ENCODE measurements around the gene ULK4. TPM values are rescaled to one million over a fixed set of nuclear protein-coding genes. Genes with fewer than 3 reads are reported as not detected.
"Not testable (repeated sequence)": the region's sequence is repeated elsewhere in the genome, so short reads cannot be mapped to it uniquely, and the experiment has no call there.

Gene ULK4
- polyA plus RNA-seq, 1 donor from 2014 or later, result 7.2 TPM

DNA sequence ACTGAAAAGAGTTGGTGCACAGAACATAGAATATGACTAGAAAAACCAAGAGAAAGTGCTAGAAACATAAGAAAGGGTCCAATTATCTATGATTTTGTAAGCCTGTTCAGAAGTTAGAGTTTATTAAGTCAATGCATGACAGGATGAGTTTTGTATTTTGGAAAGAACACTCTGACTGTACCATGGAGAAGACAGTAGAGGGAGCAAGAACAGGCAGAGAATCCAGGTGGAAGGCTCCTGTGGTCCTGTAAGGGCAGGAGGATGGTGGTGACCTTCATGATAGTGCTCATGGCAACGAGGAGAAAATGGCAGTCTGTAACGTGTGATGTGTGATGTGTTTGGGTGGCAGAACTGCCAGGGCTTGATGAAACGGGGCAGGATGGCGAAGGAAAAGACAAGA lies 513.5 kb downstream of the ULK4 start:
- Histone ChIP-seq H3K9ac (ENCODE audit: low read length) (no peak overlapping the region), H3K4me3 (ENCODE audit: low read length) (no peak overlapping the region), H3K9me2 (ENCODE audit: insufficient read depth, low read length) (no peaks in the 10 kb centered on the region), H3K27ac (ENCODE audit: low read length) (no peak overlapping the region), H3K79me2 (replicated peaks; ENCODE audit: insufficient read depth, low read length) (no peaks in the 10 kb centered on the region), H3K9me3 (ENCODE audit: low read length) (no peaks in the 10 kb centered on the region), H2AFZ (ENCODE audit: low read depth, low read length) (no peak overlapping the region), H3K4me2 (ENCODE audit: low read length) (no peak overlapping the region), H3K27me3 (ENCODE audit: insufficient read depth, low read depth, low read length) (no peaks in the 10 kb centered on the region), H3F3A (ENCODE audit: insufficient read depth, low read length, poor library complexity, severe bottlenecking) (no peaks in the 10 kb centered on the region), H3K36me3 (ENCODE audit: insufficient read depth, low read length) (no peaks in the 10 kb centered on the region), H4K20me1 (ENCODE audit: insufficient read depth) (no peaks in the 10 kb centered on the region)
- TF ChIP-seq SMC3 (conservative IDR thresholded peaks at IDR 0.05; ENCODE audit: poor library complexity) (no peak), POLR2AphosphoS5 (IDR thresholded peaks at IDR 0.05) (no peak), TAF1 (IDR thresholded peaks at IDR 0.05; ENCODE audit: low read depth) (no peak), EZH2 (IDR thresholded peaks at IDR 0.05; ENCODE audit: borderline replicate concordance, insufficient read depth, low read length, poor library complexity, severe bottlenecking) (no peak), MXI1 (conservative IDR thresholded peaks at IDR 0.05; ENCODE audit: poor library complexity, severe bottlenecking) (no peak), RAD21 (conservative IDR thresholded peaks at IDR 0.05) (no peak), EP300 (conservative IDR thresholded peaks at IDR 0.05; ENCODE audit: poor library complexity, severe bottlenecking) (no peak)
- TF ChIP-seq, protein P1, sequence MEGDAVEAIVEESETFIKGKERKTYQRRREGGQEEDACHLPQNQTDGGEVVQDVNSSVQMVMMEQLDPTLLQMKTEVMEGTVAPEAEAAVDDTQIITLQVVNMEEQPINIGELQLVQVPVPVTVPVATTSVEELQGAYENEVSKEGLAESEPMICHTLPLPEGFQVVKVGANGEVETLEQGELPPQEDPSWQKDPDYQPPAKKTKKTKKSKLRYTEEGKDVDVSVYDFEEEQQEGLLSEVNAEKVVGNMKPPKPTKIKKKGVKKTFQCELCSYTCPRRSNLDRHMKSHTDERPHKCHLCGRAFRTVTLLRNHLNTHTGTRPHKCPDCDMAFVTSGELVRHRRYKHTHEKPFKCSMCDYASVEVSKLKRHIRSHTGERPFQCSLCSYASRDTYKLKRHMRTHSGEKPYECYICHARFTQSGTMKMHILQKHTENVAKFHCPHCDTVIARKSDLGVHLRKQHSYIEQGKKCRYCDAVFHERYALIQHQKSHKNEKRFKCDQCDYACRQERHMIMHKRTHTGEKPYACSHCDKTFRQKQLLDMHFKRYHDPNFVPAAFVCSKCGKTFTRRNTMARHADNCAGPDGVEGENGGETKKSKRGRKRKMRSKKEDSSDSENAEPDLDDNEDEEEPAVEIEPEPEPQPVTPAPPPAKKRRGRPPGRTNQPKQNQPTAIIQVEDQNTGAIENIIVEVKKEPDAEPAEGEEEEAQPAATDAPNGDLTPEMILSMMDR (IDR thresholded peaks at IDR 0.05; ENCODE audit: poor library complexity, severe bottlenecking), result no peak
- TF ChIP-seq, protein P2, sequence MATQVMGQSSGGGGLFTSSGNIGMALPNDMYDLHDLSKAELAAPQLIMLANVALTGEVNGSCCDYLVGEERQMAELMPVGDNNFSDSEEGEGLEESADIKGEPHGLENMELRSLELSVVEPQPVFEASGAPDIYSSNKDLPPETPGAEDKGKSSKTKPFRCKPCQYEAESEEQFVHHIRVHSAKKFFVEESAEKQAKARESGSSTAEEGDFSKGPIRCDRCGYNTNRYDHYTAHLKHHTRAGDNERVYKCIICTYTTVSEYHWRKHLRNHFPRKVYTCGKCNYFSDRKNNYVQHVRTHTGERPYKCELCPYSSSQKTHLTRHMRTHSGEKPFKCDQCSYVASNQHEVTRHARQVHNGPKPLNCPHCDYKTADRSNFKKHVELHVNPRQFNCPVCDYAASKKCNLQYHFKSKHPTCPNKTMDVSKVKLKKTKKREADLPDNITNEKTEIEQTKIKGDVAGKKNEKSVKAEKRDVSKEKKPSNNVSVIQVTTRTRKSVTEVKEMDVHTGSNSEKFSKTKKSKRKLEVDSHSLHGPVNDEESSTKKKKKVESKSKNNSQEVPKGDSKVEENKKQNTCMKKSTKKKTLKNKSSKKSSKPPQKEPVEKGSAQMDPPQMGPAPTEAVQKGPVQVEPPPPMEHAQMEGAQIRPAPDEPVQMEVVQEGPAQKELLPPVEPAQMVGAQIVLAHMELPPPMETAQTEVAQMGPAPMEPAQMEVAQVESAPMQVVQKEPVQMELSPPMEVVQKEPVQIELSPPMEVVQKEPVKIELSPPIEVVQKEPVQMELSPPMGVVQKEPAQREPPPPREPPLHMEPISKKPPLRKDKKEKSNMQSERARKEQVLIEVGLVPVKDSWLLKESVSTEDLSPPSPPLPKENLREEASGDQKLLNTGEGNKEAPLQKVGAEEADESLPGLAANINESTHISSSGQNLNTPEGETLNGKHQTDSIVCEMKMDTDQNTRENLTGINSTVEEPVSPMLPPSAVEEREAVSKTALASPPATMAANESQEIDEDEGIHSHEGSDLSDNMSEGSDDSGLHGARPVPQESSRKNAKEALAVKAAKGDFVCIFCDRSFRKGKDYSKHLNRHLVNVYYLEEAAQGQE (IDR thresholded peaks at IDR 0.05; ENCODE audit: borderline replicate concordance), result no peak

DNA sequence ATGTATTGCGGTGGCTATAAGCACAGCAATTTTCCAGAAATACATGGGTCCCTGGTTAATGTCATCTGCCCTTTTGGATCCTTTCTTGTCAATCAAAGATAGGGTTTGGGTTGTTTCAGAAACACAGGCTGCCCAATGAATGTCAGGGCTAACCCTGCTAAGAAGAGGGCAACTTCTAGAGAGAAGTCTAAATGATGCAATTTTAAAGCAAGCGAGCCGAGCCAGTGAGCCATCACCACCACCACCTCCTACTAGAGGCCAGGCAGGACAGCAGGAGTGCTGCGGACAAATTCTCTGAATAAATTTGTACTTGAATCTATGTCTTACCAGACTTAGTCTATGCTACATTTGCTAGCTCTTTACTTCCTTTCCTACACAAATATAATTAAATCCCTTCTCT lies 514.2 kb downstream of the ULK4 start:
- Histone ChIP-seq H3K4me3 (ENCODE audit: low read length) (no peak overlapping the region), H3F3A (ENCODE audit: insufficient read depth, low read length, poor library complexity, severe bottlenecking) (peaks cover 3% of the 10 kb centered on the region), H3K4me2 (ENCODE audit: low read length) (no peak overlapping the region), H3K27ac (ENCODE audit: low read length) (no peak overlapping the region), H3K9me2 (ENCODE audit: insufficient read depth, low read length) (no peaks in the 10 kb centered on the region), H3K9ac (ENCODE audit: low read length) (no peak overlapping the region), H3K9me3 (ENCODE audit: low read length) (no peaks in the 10 kb centered on the region), H3K27me3 (ENCODE audit: insufficient read depth, low read depth, low read length) (no peaks in the 10 kb centered on the region), H4K20me1 (ENCODE audit: insufficient read depth) (no peaks in the 10 kb centered on the region), H2AFZ (ENCODE audit: low read depth, low read length) (no peak overlapping the region), H3K79me2 (replicated peaks; ENCODE audit: insufficient read depth, low read length) (no peaks in the 10 kb centered on the region), H3K36me3 (ENCODE audit: insufficient read depth, low read length) (no peaks in the 10 kb centered on the region)
- TF ChIP-seq SMC3 (conservative IDR thresholded peaks at IDR 0.05; ENCODE audit: poor library complexity) (no peak), EP300 (conservative IDR thresholded peaks at IDR 0.05; ENCODE audit: poor library complexity, severe bottlenecking) (no peak), MXI1 (conservative IDR thresholded peaks at IDR 0.05; ENCODE audit: poor library complexity, severe bottlenecking) (no peak), RAD21 (conservative IDR thresholded peaks at IDR 0.05) (no peak), TAF1 (IDR thresholded peaks at IDR 0.05; ENCODE audit: low read depth) (no peak), EZH2 (IDR thresholded peaks at IDR 0.05; ENCODE audit: borderline replicate concordance, insufficient read depth, low read length, poor library complexity, severe bottlenecking) (no peak), POLR2AphosphoS5 (IDR thresholded peaks at IDR 0.05) (no peak)
- TF ChIP-seq, protein P2 (IDR thresholded peaks at IDR 0.05; ENCODE audit: borderline replicate concordance), result no peak
- TF ChIP-seq, protein P1 (IDR thresholded peaks at IDR 0.05; ENCODE audit: poor library complexity, severe bottlenecking), result no peak

DNA sequence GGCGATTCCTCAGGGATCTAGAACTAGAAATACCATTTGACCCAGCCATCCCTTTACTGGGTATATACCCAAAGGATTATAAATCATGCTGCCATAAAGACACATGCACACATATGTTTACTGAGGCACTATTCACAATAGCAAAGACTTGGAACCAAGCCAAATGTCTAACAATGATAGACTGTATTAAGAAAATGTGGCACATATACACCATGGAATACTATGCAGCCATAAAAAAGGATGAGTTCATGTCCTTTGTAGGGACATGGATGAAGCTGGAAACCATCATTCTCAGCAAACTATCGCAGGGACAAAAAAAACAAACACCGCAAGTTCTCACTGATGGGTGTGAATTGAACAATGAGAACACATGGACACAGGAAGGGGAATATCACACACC lies 515.6 kb downstream of the ULK4 start:
- not testable (repeated sequence) for H3K27me3 ChIP-seq (ENCODE audit: insufficient read depth, low read depth, low read length); H3K27ac ChIP-seq (ENCODE audit: low read length); H3K4me3 ChIP-seq (ENCODE audit: low read length); H3F3A ChIP-seq (ENCODE audit: insufficient read depth, low read length, poor library complexity, severe bottlenecking); H3K9me2 ChIP-seq (ENCODE audit: insufficient read depth, low read length); H3K4me2 ChIP-seq (ENCODE audit: low read length); H4K20me1 ChIP-seq (ENCODE audit: insufficient read depth); H3K9me3 ChIP-seq (ENCODE audit: low read length); H3K9ac ChIP-seq (ENCODE audit: low read length); H2AFZ ChIP-seq (ENCODE audit: low read depth, low read length); H3K36me3 ChIP-seq (ENCODE audit: insufficient read depth, low read length); H3K79me2 ChIP-seq (replicated peaks; ENCODE audit: insufficient read depth, low read length)

Measured in neural cell (in vitro differentiated cells).